Neural progenitor cell (in vitro differentiated cells): Measurements from ENCODE around the gene BICD2. TPM values are rescaled to one million over a fixed set of nuclear protein-coding genes. Genes with fewer than 3 reads are reported as not detected.
A peak's percentile ranks its signal among the peaks of the same experiment; 100 is the strongest.

Experiments
- DNase-seq: peaks from one replicate; pipeline ENCODE4 v3.0.0-alpha.2; 2016; ENCODE audit warnings: low spot score
- H2AFZ ChIP-seq: fragments of 200-600 bp; sonication (generic); replicated peaks from 2 replicates; pipeline ENCODE4 v1.6.1; 2016; ENCODE audit warnings: antibody characterized with exemption
- H3F3A ChIP-seq: fragments of 200-600 bp; sonication (generic); 2 replicates; pipeline ENCODE4 v1.6.1; 2016; ENCODE audit warnings: antibody characterized with exemption, low read depth
- H3K27ac ChIP-seq: fragments of 200-600 bp; sonication (generic); 2 replicates; pipeline ENCODE4 v1.5.1; 2016; ENCODE audit warnings: mild to moderate bottlenecking
- H3K27me3 ChIP-seq: fragments of 200-600 bp; sonication (generic); 2 replicates; pipeline ENCODE4 v1.6.1; 2016; ENCODE audit warnings: mild to moderate bottlenecking, moderate library complexity
- H3K36me3 ChIP-seq: fragments of 200-600 bp; sonication (generic); 2 replicates; pipeline ENCODE4 v1.5.1; 2016
- H3K4me1 ChIP-seq: fragments of 200-600 bp; sonication (generic); 2 replicates; pipeline ENCODE4 v1.6.1; 2016; ENCODE audit warnings: mixed run types
- H3K4me2 ChIP-seq: fragments of 200-600 bp; sonication (generic); 2 replicates; pipeline ENCODE4 v1.6.1; 2016
- H3K4me3 ChIP-seq: fragments of 200-600 bp; sonication (generic); 2 replicates; pipeline ENCODE4 v1.5.1; 2016
- H3K79me2 ChIP-seq: fragments of 200-600 bp; sonication (generic); 2 replicates; pipeline ENCODE4 v1.6.1; 2016; ENCODE audit warnings: low read depth
- H3K9ac ChIP-seq: fragments of 200-600 bp; sonication (generic); 2 replicates; pipeline ENCODE4 v1.6.1; 2016
- H3K9me3 ChIP-seq: fragments of 200-600 bp; sonication (generic); 2 replicates; pipeline ENCODE4 v1.5.1; 2016; ENCODE audit warnings: low read depth
- H4K20me1 ChIP-seq: fragments of 200-600 bp; sonication (generic); 2 replicates; pipeline ENCODE4 v1.6.1; 2016; ENCODE audit warnings: low read depth
- H3K27ac Mint-ChIP-seq: 3 replicates; pipeline ENCODE4 v1.8.0; 2021; ENCODE audit warnings: mixed read lengths
- H3K27me3 Mint-ChIP-seq: 2 replicates; pipeline ENCODE4 v1.8.0; 2022; ENCODE audit warnings: low read depth, mild to moderate bottlenecking, inconsistent platforms, moderate library complexity, mixed read lengths; ENCODE audit not compliant: insufficient read depth
- H3K36me3 Mint-ChIP-seq: 3 replicates; pipeline ENCODE4 v1.8.0; 2021; ENCODE audit warnings: mixed read lengths
- H3K4me1 Mint-ChIP-seq: 3 replicates; pipeline ENCODE4 v1.8.0; 2021; ENCODE audit warnings: mixed read lengths
- H3K4me3 Mint-ChIP-seq: 3 replicates; pipeline ENCODE4 v1.8.0; 2021; ENCODE audit warnings: mild to moderate bottlenecking, moderate library complexity, mixed read lengths
- H3K9me3 Mint-ChIP-seq: 3 replicates; pipeline ENCODE4 v1.8.0; 2020; ENCODE audit warnings: mixed read lengths
- CTCF ChIP-seq: fragments of 200-600 bp; sonication (generic); IDR thresholded peaks from 2 replicates; pipeline ENCODE4 v1.5.1; 2017; ENCODE audit warnings: antibody characterized with exemption, mild to moderate bottlenecking
- EZH2 ChIP-seq: fragments of 200-600 bp; sonication (generic); IDR thresholded peaks from 2 replicates; pipeline ENCODE4 v1.6.1; 2017; ENCODE audit warnings: antibody characterized with exemption, mild to moderate bottlenecking, moderate library complexity
- EZH2phosphoT487 ChIP-seq: fragments of 200-600 bp; sonication (generic); IDR thresholded peaks from 2 replicates; pipeline ENCODE4 v1.6.1; 2017; ENCODE audit warnings: antibody characterized with exemption
- total RNA-seq: library from RNA; depleted of rRNA; stranded (reverse); fragments of >200 nt; gene quantifications from 2 replicates; pipeline ENCODE4 v1.2.3, GENCODE V29; 2015; ENCODE audit warnings: low replicate concordance

Gene BICD2
- total RNA-seq, 1 donor from 2014 or later: 15.1 TPM

- H3K4me3 Mint-ChIP-seq: no peak overlapping the region
- H3K4me1 Mint-ChIP-seq: peaks cover 19% of the 10 kb centered on the region
- no peaks in the 10 kb centered on the region for H3K27me3 ChIP-seq
- no peaks in the 10 kb centered on the region for H3K9me3 ChIP-seq
- no peak overlapping the region for H2AFZ ChIP-seq
- peaks cover 95% of the 10 kb centered on the region for H3K79me2 ChIP-seq
- H3K36me3 Mint-ChIP-seq: peaks cover 19% of the 10 kb centered on the region
- H3K4me1 ChIP-seq: peaks cover 13% of the 10 kb centered on the region
- H4K20me1 ChIP-seq: peaks cover 22% of the 10 kb centered on the region
- H3K9ac ChIP-seq: no peak overlapping the region
- H3K4me3 ChIP-seq: no peak overlapping the region
- H3K27ac Mint-ChIP-seq: no peak overlapping the region
- DNase-seq: no peak
- no peaks in the 10 kb centered on the region for H3K27me3 Mint-ChIP-seq
- H3K27ac ChIP-seq: no peak overlapping the region
- TF ChIP-seq EZH2phosphoT487: no peak
- no peak for TF ChIP-seq CTCF
- TF ChIP-seq EZH2: no peak
- no peaks in the 10 kb centered on the region for H3F3A ChIP-seq
- peak overlapping the region; percentile 27 for H3K4me2 ChIP-seq
- H3K9me3 Mint-ChIP-seq: peaks cover 10% of the 10 kb centered on the region
- no peaks in the 10 kb centered on the region for H3K36me3 ChIP-seq
These were observed 15.3 kb downstream of the BICD2 start for GRCh38 chr9:92749071-92749933.

- Mint-ChIP-seq H3K4me1 (peaks cover 19% of the 10 kb centered on the region), H3K27me3 (no peaks in the 10 kb centered on the region), H3K36me3 (peaks cover 16% of the 10 kb centered on the region), H3K27ac (no peak overlapping the region), H3K4me3 (no peak overlapping the region), H3K9me3 (peaks cover 8% of the 10 kb centered on the region)
- TF ChIP-seq CTCF: no peak
- Histone ChIP-seq H3K79me2 (peaks cover 95% of the 10 kb centered on the region), H2AFZ (no peak overlapping the region), H3K9ac (no peak overlapping the region), H3K9me3 (no peaks in the 10 kb centered on the region), H3K4me3 (no peak overlapping the region), H3K27ac (no peak overlapping the region), H3F3A (no peaks in the 10 kb centered on the region), H3K4me2 (no peak overlapping the region), H3K4me1 (peaks cover 13% of the 10 kb centered on the region), H4K20me1 (peaks cover 22% of the 10 kb centered on the region), H3K27me3 (no peaks in the 10 kb centered on the region), H3K36me3 (no peaks in the 10 kb centered on the region)
- DNase-seq: no peak
These were observed 16.5 kb downstream of the BICD2 start for GRCh38 chr9:92748233-92748497.

DNA sequence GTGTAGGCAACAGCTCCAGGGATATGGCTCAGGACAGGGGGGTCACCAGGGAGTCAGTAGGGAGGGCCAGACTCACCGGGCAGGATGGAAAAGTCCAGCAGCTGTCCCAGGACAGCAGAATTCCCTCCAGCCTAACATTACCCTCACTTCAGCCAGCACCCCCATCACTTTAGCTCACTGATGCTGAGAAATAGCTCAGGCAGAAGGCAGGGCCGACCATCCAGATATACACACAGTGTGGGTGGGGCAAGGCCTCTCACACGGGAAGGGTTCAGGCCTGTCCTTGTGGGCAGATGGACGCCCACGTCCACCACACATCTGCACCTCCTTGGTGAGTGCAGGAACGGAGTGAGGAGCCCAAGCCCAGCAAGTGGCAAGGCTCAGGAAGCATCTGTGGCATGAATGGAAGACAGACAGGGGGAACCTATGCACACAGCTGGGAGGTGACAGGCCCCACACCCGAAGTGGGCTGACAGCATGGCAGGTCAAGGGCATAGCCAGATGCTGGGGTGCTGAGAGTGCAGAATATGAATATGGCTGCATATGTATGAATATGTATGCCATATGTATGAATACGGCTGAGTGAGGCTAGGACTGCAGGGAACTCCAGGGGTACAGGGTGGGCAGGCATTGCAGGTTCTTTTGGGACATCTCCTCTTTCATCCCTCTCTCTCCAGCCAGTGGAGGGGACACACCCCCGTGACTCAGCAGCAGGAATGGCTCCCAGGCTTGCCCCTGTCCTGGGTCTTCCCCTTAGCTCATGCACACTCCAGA lies 17.0 kb downstream of the BICD2 start:
- Histone ChIP-seq H3K27ac (no peak overlapping the region), H3K4me3 (no peak overlapping the region), H4K20me1 (peaks cover 22% of the 10 kb centered on the region), H3K27me3 (no peaks in the 10 kb centered on the region), H3K4me1 (peaks cover 13% of the 10 kb centered on the region), H3K4me2 (no peak overlapping the region), H3K36me3 (no peaks in the 10 kb centered on the region), H3K79me2 (peaks cover 95% of the 10 kb centered on the region), H3F3A (no peaks in the 10 kb centered on the region), H3K9ac (no peak overlapping the region), H3K9me3 (no peaks in the 10 kb centered on the region), H2AFZ (no peak overlapping the region)
- Mint-ChIP-seq H3K27ac (no peak overlapping the region), H3K36me3 (peaks cover 12% of the 10 kb centered on the region), H3K27me3 (no peaks in the 10 kb centered on the region), H3K9me3 (peaks cover 4% of the 10 kb centered on the region), H3K4me1 (peaks cover 19% of the 10 kb centered on the region), H3K4me3 (no peak overlapping the region)
- no peak for DNase-seq
- TF ChIP-seq EZH2phosphoT487 (no peak), CTCF (no peak), EZH2 (no peak)
